Endodermal cell (in vitro differentiated cells): ENCODE measurements around the gene CEBPG. TPM values are rescaled to one million over a fixed set of nuclear protein-coding genes. Genes with fewer than 3 reads are reported as not detected.

Experiments used
- DNase-seq: peaks from one replicate; pipeline ENCODE4 v3.0.0-alpha.2; 2017
- H3K27ac ChIP-seq: 2 replicates; pipeline ENCODE4 v1.5.1; 2013; ENCODE audit warnings: mild to moderate bottlenecking, low read depth, low read length, moderate library complexity
- H3K27me3 ChIP-seq: 2 replicates; pipeline ENCODE4 v1.6.1; 2013; ENCODE audit warnings: mild to moderate bottlenecking, low read length, moderate library complexity; ENCODE audit not compliant: insufficient read depth, control insufficient read depth, poor library complexity, severe bottlenecking
- H3K36me3 ChIP-seq: 2 replicates; pipeline ENCODE4 v1.7.0; 2013; ENCODE audit warnings: mild to moderate bottlenecking, low read length, moderate library complexity; ENCODE audit not compliant: control insufficient read depth, insufficient read depth
- H3K4me1 ChIP-seq: one replicate; pipeline ENCODE4 v1.7.0; 2013; ENCODE audit warnings: low read length; ENCODE audit not compliant: control insufficient read depth, insufficient read depth
- H3K4me3 ChIP-seq: 2 replicates; pipeline ENCODE4 v1.5.1; 2013; ENCODE audit warnings: mild to moderate bottlenecking, low read length, moderate library complexity
- H3K9ac ChIP-seq: 2 replicates; pipeline ENCODE4 v1.6.1; 2013; ENCODE audit warnings: mild to moderate bottlenecking, low read length, moderate library complexity; ENCODE audit not compliant: poor library complexity, severe bottlenecking; ENCODE audit errors: extremely low read depth
- H3K9me3 ChIP-seq: 2 replicates; pipeline ENCODE4 v1.6.1; 2013; ENCODE audit warnings: mild to moderate bottlenecking, low read length, moderate library complexity; ENCODE audit not compliant: control insufficient read depth
- H3K27ac Mint-ChIP-seq: 2 replicates; pipeline ENCODE4 v1.8.0; 2020; ENCODE audit warnings: mixed read lengths
- H3K27me3 Mint-ChIP-seq: 2 replicates; pipeline ENCODE4 v1.8.0; 2021; ENCODE audit warnings: mild to moderate bottlenecking, mixed read lengths; ENCODE audit not compliant: insufficient read depth
- H3K36me3 Mint-ChIP-seq: 2 replicates; pipeline ENCODE4 v1.8.0; 2020; ENCODE audit warnings: low read depth, mixed read lengths
- H3K4me1 Mint-ChIP-seq: 2 replicates; pipeline ENCODE4 v1.8.0; 2020; ENCODE audit warnings: mixed read lengths
- H3K4me3 Mint-ChIP-seq: 2 replicates; pipeline ENCODE4 v1.8.0; 2020; ENCODE audit warnings: mild to moderate bottlenecking, moderate library complexity, mixed read lengths
- H3K9me3 Mint-ChIP-seq: 2 replicates; pipeline ENCODE4 v1.8.0; 2020; ENCODE audit warnings: mild to moderate bottlenecking, mixed read lengths
- WGBS, 2 experiments: methylation state at CpG; one replicate each; pipeline versions ENCODE4 v1.1.5 to v1.1.7; 2013; ENCODE audit warnings: missing lambda C conversion rate in 2 of 2, mixed read lengths in 1 of 2; ENCODE audit not compliant: insufficient coverage in 1 of 2, insufficient read length in 1 of 2; 5-methylcytosine and 5-hydroxymethylcytosine counted together
- total RNA-seq, 2 donors: library from RNA; stranded (reverse); fragmentation: NEBNext Ultra II Directional in 1 of 2; extraction: Animal tissue kit (Norgen Biotek cat#: 25700) in 1 of 2; gene quantifications; 2 replicates in 1 of 2; 3 replicates in 1 of 2; pipeline ENCODE4 v1.2.1, GENCODE V29; 2021
- TF ChIP-seq, protein P1 (sequence below): fragments of 200-600 bp; sonication (generic); conservative IDR thresholded peaks from 2 replicates; pipeline ENCODE4 v1.5.0; 2021; ENCODE audit warnings: antibody characterized with exemption, mild to moderate bottlenecking

CEBPG gene
- total RNA-seq, 2 donors from 2014 or later: 31.9 to 33.8 TPM

DNA sequence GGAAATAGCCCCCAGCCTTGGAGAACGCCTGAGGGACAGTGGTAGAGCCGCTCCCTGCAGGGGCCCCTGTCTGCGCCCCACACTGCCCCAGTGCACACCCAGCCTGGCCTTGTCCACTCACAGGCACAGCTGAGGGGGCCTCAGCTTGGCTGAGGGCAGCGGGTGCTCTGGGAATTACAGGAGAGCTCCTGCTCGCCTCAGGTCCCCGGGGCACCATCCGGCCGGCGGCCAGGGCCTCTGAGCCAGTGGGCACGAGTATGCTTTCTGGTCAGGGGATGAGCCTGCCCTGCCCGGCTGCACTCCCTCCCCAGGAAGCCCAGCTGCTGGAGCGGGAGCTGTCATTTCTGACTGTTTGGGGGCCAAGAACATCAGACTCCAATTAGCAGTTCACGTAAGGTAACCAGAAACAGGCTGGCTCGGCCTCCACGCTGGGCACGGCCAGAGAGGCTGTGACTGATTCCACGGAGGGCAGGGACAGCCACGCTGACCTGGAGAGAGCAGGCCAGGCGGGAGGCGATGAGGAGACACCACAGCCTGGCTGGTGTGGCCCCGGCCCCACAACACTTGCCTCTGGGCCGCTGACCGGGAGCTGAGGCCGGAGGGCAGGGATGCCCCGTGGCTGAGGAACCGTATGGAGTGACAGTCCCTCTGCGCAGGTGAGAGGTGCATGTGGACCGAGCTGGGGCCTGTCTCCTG, 15.4 kb downstream of the CEBPG start:
- TF ChIP-seq, protein P1, sequence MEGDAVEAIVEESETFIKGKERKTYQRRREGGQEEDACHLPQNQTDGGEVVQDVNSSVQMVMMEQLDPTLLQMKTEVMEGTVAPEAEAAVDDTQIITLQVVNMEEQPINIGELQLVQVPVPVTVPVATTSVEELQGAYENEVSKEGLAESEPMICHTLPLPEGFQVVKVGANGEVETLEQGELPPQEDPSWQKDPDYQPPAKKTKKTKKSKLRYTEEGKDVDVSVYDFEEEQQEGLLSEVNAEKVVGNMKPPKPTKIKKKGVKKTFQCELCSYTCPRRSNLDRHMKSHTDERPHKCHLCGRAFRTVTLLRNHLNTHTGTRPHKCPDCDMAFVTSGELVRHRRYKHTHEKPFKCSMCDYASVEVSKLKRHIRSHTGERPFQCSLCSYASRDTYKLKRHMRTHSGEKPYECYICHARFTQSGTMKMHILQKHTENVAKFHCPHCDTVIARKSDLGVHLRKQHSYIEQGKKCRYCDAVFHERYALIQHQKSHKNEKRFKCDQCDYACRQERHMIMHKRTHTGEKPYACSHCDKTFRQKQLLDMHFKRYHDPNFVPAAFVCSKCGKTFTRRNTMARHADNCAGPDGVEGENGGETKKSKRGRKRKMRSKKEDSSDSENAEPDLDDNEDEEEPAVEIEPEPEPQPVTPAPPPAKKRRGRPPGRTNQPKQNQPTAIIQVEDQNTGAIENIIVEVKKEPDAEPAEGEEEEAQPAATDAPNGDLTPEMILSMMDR: no peak
- H3K4me3 ChIP-seq: no peak overlapping the region
- H3K27me3 Mint-ChIP-seq: no peaks in the 10 kb centered on the region
- peaks cover 11% of the 10 kb centered on the region for H3K36me3 Mint-ChIP-seq
- no peak overlapping the region for H3K27ac Mint-ChIP-seq
- H3K27me3 ChIP-seq: no peaks in the 10 kb centered on the region
- H3K4me1 Mint-ChIP-seq: peaks cover 5% of the 10 kb centered on the region
- H3K4me3 Mint-ChIP-seq: no peak overlapping the region
- DNase-seq: no peak
- H3K27ac ChIP-seq: no peak overlapping the region
- WGBS, 2 experiments: 95 to 98% methylated on average over 16 to 28 of the region's 28 CpGs
- no peaks in the 10 kb centered on the region for H3K9me3 Mint-ChIP-seq
- H3K9me3 ChIP-seq: no peaks in the 10 kb centered on the region
- H3K9ac ChIP-seq: no peak overlapping the region
- H3K4me1 ChIP-seq: no peaks in the 10 kb centered on the region
- peaks cover 14% of the 10 kb centered on the region for H3K36me3 ChIP-seq

DNA sequence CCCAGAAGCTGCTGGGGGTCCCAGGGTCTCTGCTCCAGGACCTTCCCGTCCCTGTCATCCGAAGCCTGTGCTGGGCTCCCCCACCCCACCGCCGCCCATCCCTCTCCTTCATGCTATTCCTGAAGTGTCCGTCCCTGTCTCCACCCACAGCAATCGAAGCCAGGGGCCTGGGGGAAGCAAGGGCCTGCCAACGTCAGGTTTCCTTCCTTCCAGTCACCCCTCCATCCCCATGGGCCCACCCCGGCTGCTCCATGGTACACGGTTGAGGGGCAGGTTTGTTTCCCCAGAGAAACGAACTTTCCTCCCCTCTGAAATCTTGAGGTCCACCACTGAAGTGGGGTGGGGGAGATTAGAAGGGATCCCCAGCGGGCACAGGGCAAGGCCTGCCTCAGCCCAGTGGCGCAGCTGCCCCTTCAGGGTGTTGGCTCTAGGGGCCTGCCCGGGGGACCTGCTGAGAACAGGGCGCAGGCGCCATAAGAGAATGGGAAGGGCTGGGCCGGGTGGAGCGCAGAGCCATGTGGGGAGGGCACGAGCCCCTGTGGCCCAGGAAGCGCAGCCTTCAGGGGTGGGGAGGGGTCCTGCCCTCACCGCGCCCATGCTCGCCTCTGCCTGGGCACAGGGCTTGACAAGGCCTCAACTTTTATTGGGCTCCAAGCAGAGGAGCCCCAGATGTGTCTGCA, 16.1 kb downstream of the CEBPG start:
- H3K4me3 Mint-ChIP-seq: no peak overlapping the region
- no peak overlapping the region for H3K9ac ChIP-seq
- peaks cover 11% of the 10 kb centered on the region for H3K36me3 ChIP-seq
- H3K27me3 Mint-ChIP-seq: no peaks in the 10 kb centered on the region
- WGBS, 2 experiments: 89 to 92% methylated on average over 14 to 22 of the region's 22 CpGs
- no peak for DNase-seq
- no peaks in the 10 kb centered on the region for H3K9me3 Mint-ChIP-seq
- no peaks in the 10 kb centered on the region for H3K9me3 ChIP-seq
- H3K4me3 ChIP-seq: no peak overlapping the region
- peaks cover 5% of the 10 kb centered on the region for H3K4me1 Mint-ChIP-seq
- H3K27ac ChIP-seq: no peak overlapping the region
- H3K27ac Mint-ChIP-seq: no peak overlapping the region
- H3K27me3 ChIP-seq: no peaks in the 10 kb centered on the region
- TF ChIP-seq, protein P1: no peak
- H3K36me3 Mint-ChIP-seq: peaks cover 10% of the 10 kb centered on the region
- H3K4me1 ChIP-seq: no peaks in the 10 kb centered on the region

DNA sequence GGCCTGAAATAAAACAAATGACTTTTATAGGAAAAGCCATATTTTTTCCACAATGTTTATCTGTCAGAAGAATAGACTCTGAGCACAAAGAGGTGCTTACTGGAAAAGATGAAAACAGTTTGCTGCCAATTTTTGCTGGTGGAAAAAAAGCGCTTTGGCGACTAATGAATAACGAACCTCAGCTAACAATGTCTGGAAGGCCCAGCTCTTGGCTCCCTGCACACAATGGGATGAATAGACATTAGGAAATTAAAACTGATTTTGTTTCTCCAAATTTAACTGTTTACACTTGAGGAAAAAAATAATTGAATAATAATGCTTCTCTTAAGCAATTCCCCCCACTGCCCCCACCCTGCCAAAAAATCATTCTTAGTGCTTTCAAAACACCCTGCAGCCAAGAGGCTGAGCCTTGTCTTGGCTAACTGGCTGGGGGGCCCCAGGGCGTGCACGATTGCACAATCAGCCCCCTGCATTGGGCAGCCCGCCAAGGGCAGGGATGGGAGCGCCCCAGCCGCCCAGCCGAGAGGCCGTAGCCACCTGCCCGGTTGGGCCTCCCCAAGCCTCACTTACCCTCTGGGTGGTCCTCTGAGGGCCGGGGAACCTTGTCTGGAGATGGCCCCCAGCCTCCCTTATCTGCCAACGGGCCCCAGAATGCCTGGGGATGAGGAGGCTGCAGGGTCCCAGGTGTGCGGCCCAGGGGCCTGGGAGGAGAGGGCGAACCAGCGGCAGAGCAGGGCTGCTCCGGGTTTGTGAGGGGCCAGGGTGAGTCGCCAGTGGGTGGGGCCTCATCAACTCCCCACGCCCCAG, 16.8 kb downstream of the CEBPG start:
- TF ChIP-seq, protein P1: no peak
- H3K4me1 ChIP-seq: no peaks in the 10 kb centered on the region
- H3K36me3 ChIP-seq: peaks cover 11% of the 10 kb centered on the region
- Mint-ChIP-seq H3K27ac (no peak overlapping the region), H3K27me3 (no peaks in the 10 kb centered on the region), H3K4me3 (no peak overlapping the region), H3K4me1 (peaks cover 5% of the 10 kb centered on the region), H3K9me3 (no peaks in the 10 kb centered on the region), H3K36me3 (peaks cover 8% of the 10 kb centered on the region)
- H3K4me3 ChIP-seq: no peak overlapping the region
- H3K9me3 ChIP-seq: no peaks in the 10 kb centered on the region
- H3K27ac ChIP-seq: no peak overlapping the region
- no peak overlapping the region for H3K9ac ChIP-seq
- no peaks in the 10 kb centered on the region for H3K27me3 ChIP-seq
- DNase-seq: no peak
- 96 to 98% methylated on average over 6 to 19 of the region's 19 CpGs for WGBS, 2 experiments
